Measurements from ENCODE around the gene DNAJB6.

Gene DNAJB6

GRCh38 chr7:157357129-157358040 lies 20.6 kb downstream of the DNAJB6 start:
- Histone ChIP-seq H3K79me2 (ENCODE audit: low read length) (peaks cover 93% of the 10 kb centered on the region), H2AFZ (ENCODE audit: low read depth, low read length) (no peak overlapping the region), H3K9me3 (ENCODE audit: insufficient read depth, low read length) (no peaks in the 10 kb centered on the region), H3K4me2 (ENCODE audit: low read length) (peak overlapping the region; percentile 46), H3K27me3 (ENCODE audit: low read depth, low read length) (no peaks in the 10 kb centered on the region), H3K9ac (ENCODE audit: low read length) (0 out of 2 replicates have a peak overlapping the region, but pooled peaks have one; percentile 0), H4K20me1 (ENCODE audit: insufficient read depth, low read length) (peaks cover 51% of the 10 kb centered on the region), H3K4me3 (ENCODE audit: low read length) (peak overlapping the region; percentile 50), H3K4me1 (ENCODE audit: low read length) (peaks cover 22% of the 10 kb centered on the region), H3K27ac (ENCODE audit: low read length) (peak overlapping the region; percentile 48), H3K36me3 (replicated peaks; ENCODE audit: low read depth, low read length) (peaks cover 13% of the 10 kb centered on the region)
- TF ChIP-seq EZH2phosphoT487 (IDR thresholded peaks at IDR 0.05; ENCODE audit: low read depth) (no peak), CTCF (IDR thresholded peaks at IDR 0.05; ENCODE audit: low read depth, low read length) (no peak)

GRCh38 chr7:157358041-157358752 lies 21.4 kb downstream of the DNAJB6 start:
- H3K36me3 ChIP-seq (replicated peaks; ENCODE audit: low read depth, low read length) = peaks cover 19% of the 10 kb centered on the region
- H3K27ac ChIP-seq (ENCODE audit: low read length) = peak overlapping the region; percentile 48
- H3K4me2 ChIP-seq (ENCODE audit: low read length) = peak overlapping the region; percentile 46

GRCh38 chr7:157358753-157359096 lies 21.9 kb downstream of the DNAJB6 start:
- Histone ChIP-seq H3K36me3 (replicated peaks; ENCODE audit: low read depth, low read length) (peaks cover 24% of the 10 kb centered on the region), H3K9me3 (ENCODE audit: insufficient read depth, low read length) (no peaks in the 10 kb centered on the region), H2AFZ (ENCODE audit: low read depth, low read length) (no peak overlapping the region), H3K9ac (ENCODE audit: low read length) (no peak overlapping the region), H3K4me3 (ENCODE audit: low read length) (no peak overlapping the region), H4K20me1 (ENCODE audit: insufficient read depth, low read length) (peaks cover 41% of the 10 kb centered on the region), H3K4me2 (ENCODE audit: low read length) (no peak overlapping the region), H3K4me1 (ENCODE audit: low read length) (peaks cover 14% of the 10 kb centered on the region), H3K27me3 (ENCODE audit: low read depth, low read length) (no peaks in the 10 kb centered on the region), H3K79me2 (ENCODE audit: low read length) (peaks cover 92% of the 10 kb centered on the region), H3K27ac (ENCODE audit: low read length) (no peak overlapping the region)
- TF ChIP-seq CTCF (IDR thresholded peaks at IDR 0.05; ENCODE audit: low read depth, low read length) (no peak), EZH2phosphoT487 (IDR thresholded peaks at IDR 0.05; ENCODE audit: low read depth) (no peak)

More at GRCh38 chr7:157358041-157358752, 21.4 kb downstream of the DNAJB6 start:
- Histone ChIP-seq H2AFZ (ENCODE audit: low read depth, low read length) (no peak overlapping the region), H3K9ac (ENCODE audit: low read length) (0 out of 2 replicates have a peak overlapping the region, but pooled peaks have one; percentile 0), H3K4me1 (ENCODE audit: low read length) (peaks cover 15% of the 10 kb centered on the region), H3K27me3 (ENCODE audit: low read depth, low read length) (no peaks in the 10 kb centered on the region), H3K79me2 (ENCODE audit: low read length) (peaks cover 92% of the 10 kb centered on the region), H4K20me1 (ENCODE audit: insufficient read depth, low read length) (peaks cover 43% of the 10 kb centered on the region), H3K9me3 (ENCODE audit: insufficient read depth, low read length) (no peaks in the 10 kb centered on the region), H3K4me3 (ENCODE audit: low read length) (peak overlapping the region; percentile 50; the same call in 1 of the 2 replicates)
- no peak for TF ChIP-seq EZH2phosphoT487 (IDR thresholded peaks at IDR 0.05; ENCODE audit: low read depth)
- TF ChIP-seq CTCF (IDR thresholded peaks at IDR 0.05; ENCODE audit: low read depth, low read length) = no peak

GRCh38 chr7:157359581-157359980 lies 22.8 kb downstream of the DNAJB6 start:
- Histone ChIP-seq H3K4me3 (ENCODE audit: low read length) (no peak overlapping the region), H3K4me2 (ENCODE audit: low read length) (no peak overlapping the region), H3K4me1 (ENCODE audit: low read length) (peaks cover 14% of the 10 kb centered on the region), H3K27me3 (ENCODE audit: low read depth, low read length) (no peaks in the 10 kb centered on the region), H3K27ac (ENCODE audit: low read length) (no peak overlapping the region), H2AFZ (ENCODE audit: low read depth, low read length) (no peak overlapping the region), H3K9ac (ENCODE audit: low read length) (no peak overlapping the region), H3K9me3 (ENCODE audit: insufficient read depth, low read length) (no peaks in the 10 kb centered on the region), H4K20me1 (ENCODE audit: insufficient read depth, low read length) (peaks cover 41% of the 10 kb centered on the region), H3K36me3 (replicated peaks; ENCODE audit: low read depth, low read length) (peaks cover 31% of the 10 kb centered on the region), H3K79me2 (ENCODE audit: low read length) (peaks cover 91% of the 10 kb centered on the region)
- TF ChIP-seq EZH2phosphoT487 (IDR thresholded peaks at IDR 0.05; ENCODE audit: low read depth) (no peak), CTCF (IDR thresholded peaks at IDR 0.05; ENCODE audit: low read depth, low read length) (no peak)
